Neural cell (in vitro differentiated cells): ENCODE data around the gene LRIG1.

Experiments
- EP300 ChIP-seq: fragments of 450-650 bp; conservative IDR thresholded peaks from 2 replicates; pipeline ENCODE4 v1.6.1; 2014; ENCODE audit warnings: antibody characterized with exemption, mild to moderate bottlenecking, moderate library complexity; ENCODE audit not compliant: poor library complexity, severe bottlenecking
- EZH2 ChIP-seq: fragments of 200-600, 300-800 bp; shearing (Covaris generic), sonication (generic); IDR thresholded peaks from 2 replicates; pipeline ENCODE4 v1.6.1; 2014; ENCODE audit warnings: antibody characterized with exemption, low read length, borderline replicate concordance, mild to moderate bottlenecking; ENCODE audit not compliant: insufficient read depth, poor library complexity, severe bottlenecking
- POLR2AphosphoS5 ChIP-seq: IDR thresholded peaks from 2 replicates; pipeline ENCODE4 v1.6.1; 2012
- RAD21 ChIP-seq: fragments of 450-650 bp; conservative IDR thresholded peaks from 2 replicates; pipeline ENCODE4 v1.6.1; 2014; ENCODE audit warnings: antibody characterized with exemption, mild to moderate bottlenecking, moderate library complexity
- TAF1 ChIP-seq: IDR thresholded peaks from 2 replicates; pipeline ENCODE4 v1.6.1; 2012; ENCODE audit warnings: low read depth
- TF ChIP-seq, protein P1 (sequence below): fragments of 450-650 bp; IDR thresholded peaks from 2 replicates; pipeline ENCODE4 v1.5.1; 2014; ENCODE audit warnings: antibody characterized with exemption, mild to moderate bottlenecking, moderate library complexity; ENCODE audit not compliant: poor library complexity, severe bottlenecking

DNA sequence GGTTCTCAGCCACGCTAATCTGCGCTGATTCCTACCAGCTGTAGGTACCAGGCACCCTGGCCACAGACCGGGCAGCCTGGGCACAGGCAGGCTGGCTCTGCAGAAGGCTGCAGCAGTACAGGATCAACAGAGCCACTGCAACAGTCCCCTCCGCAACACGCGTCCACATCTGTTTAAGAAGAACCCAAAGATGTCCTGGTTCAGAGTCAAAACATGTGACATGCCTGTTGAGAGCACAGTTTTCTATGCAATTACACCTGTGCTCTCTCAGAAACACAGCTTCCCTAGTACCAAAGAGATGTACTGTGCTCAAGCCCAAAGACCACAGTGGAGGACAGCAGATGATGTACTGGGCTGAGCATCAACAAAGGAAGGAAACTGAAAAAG lies 18.8 kb downstream of the LRIG1 start:
- TF ChIP-seq RAD21 (no peak), EP300 (no peak), EZH2 (no peak), POLR2AphosphoS5 (no peak), TAF1 (no peak)
- TF ChIP-seq, protein P1, sequence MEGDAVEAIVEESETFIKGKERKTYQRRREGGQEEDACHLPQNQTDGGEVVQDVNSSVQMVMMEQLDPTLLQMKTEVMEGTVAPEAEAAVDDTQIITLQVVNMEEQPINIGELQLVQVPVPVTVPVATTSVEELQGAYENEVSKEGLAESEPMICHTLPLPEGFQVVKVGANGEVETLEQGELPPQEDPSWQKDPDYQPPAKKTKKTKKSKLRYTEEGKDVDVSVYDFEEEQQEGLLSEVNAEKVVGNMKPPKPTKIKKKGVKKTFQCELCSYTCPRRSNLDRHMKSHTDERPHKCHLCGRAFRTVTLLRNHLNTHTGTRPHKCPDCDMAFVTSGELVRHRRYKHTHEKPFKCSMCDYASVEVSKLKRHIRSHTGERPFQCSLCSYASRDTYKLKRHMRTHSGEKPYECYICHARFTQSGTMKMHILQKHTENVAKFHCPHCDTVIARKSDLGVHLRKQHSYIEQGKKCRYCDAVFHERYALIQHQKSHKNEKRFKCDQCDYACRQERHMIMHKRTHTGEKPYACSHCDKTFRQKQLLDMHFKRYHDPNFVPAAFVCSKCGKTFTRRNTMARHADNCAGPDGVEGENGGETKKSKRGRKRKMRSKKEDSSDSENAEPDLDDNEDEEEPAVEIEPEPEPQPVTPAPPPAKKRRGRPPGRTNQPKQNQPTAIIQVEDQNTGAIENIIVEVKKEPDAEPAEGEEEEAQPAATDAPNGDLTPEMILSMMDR, result no peak
